Mesothelial cell of epicardium (in vitro differentiated cells): ENCODE results near the gene SHCBP1. TPM values are rescaled to one million over a fixed set of nuclear protein-coding genes. Genes with fewer than 3 reads are reported as not detected.
"Not testable (repeated sequence)": the region's sequence is repeated elsewhere in the genome, so short reads cannot be mapped to it uniquely, and the experiment has no call there.

Experiments used
- DNase-seq, 2 experiments: peaks; one replicate each; pipeline ENCODE4 v3.0.0; 2021; ENCODE audit warnings: low spot score in 2 of 2; ENCODE audit not compliant: unreplicated experiment in 2 of 2
- H3K27ac Mint-ChIP-seq: 2 replicates; pipeline ENCODE4 v1.8.0; 2021; ENCODE audit warnings: mixed read lengths
- H3K27me3 Mint-ChIP-seq: 2 replicates; pipeline ENCODE4 v1.8.0; 2021; ENCODE audit warnings: low read depth, mixed read lengths
- H3K36me3 Mint-ChIP-seq: 2 replicates; pipeline ENCODE4 v1.8.0; 2021; ENCODE audit warnings: mixed read lengths
- H3K4me1 Mint-ChIP-seq: 2 replicates; pipeline ENCODE4 v1.8.0; 2021; ENCODE audit warnings: mixed read lengths
- H3K4me3 Mint-ChIP-seq: 2 replicates; pipeline ENCODE4 v1.8.0; 2021; ENCODE audit warnings: mild to moderate bottlenecking, moderate library complexity, mixed read lengths
- H3K9me3 Mint-ChIP-seq: 2 replicates; pipeline ENCODE4 v1.8.0; 2021; ENCODE audit warnings: mixed read lengths
- total RNA-seq: library from RNA; stranded (reverse); gene quantifications from 3 replicates; pipeline ENCODE4 v1.2.1, GENCODE V29; 2021
- TF ChIP-seq, protein P1 (sequence below): fragments of 200-600 bp; sonication (generic); IDR thresholded peaks from one replicate; pipeline ENCODE4 v1.5.0; 2021; ENCODE audit warnings: antibody characterized with exemption; ENCODE audit not compliant: unreplicated experiment

The SHCBP1 gene
- total RNA-seq, 1 donor from 2014 or later = 5.1 TPM

DNA sequence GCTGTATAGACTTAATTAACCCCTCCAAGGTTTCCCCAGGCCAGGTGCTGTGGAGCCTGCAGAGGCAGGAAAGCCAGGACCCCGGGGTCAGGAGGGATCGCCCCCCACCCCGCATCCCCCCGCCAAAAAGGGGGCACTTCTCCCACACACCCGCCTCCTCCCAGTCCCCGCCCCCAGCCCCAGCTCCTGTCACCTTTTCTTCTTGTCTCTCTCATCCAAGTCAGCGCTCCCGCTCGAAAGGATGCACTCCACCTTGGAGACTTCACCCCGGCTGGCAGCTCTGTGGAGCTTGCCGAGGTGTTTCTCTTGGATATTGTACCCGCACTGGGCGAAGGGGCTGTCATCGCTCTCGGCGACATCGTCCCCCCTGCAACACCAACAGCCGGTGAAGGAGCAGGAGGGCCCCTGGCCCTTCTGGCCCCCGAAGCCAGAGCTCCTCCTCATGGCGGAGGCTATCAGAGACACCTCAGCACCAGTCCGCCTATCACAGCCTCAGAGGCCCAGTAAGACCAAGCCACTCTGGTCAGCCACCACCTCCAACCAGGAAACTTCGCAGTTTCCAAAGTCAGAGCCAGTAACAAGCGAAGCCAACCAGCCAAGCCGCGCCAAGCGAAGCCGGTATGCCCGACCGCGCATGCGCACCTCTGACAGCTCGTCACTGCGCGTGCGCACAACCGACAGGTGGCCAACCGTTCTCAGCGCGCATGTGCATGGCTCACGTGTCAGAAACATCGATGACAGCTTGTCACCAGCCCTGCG is 52.5 kb downstream of the SHCBP1 start:
- H3K4me3 Mint-ChIP-seq = no peak overlapping the region
- peaks cover 13% of the 10 kb centered on the region for H3K9me3 Mint-ChIP-seq
- H3K4me1 Mint-ChIP-seq = peaks cover 2% of the 10 kb centered on the region
- TF ChIP-seq, protein P1, sequence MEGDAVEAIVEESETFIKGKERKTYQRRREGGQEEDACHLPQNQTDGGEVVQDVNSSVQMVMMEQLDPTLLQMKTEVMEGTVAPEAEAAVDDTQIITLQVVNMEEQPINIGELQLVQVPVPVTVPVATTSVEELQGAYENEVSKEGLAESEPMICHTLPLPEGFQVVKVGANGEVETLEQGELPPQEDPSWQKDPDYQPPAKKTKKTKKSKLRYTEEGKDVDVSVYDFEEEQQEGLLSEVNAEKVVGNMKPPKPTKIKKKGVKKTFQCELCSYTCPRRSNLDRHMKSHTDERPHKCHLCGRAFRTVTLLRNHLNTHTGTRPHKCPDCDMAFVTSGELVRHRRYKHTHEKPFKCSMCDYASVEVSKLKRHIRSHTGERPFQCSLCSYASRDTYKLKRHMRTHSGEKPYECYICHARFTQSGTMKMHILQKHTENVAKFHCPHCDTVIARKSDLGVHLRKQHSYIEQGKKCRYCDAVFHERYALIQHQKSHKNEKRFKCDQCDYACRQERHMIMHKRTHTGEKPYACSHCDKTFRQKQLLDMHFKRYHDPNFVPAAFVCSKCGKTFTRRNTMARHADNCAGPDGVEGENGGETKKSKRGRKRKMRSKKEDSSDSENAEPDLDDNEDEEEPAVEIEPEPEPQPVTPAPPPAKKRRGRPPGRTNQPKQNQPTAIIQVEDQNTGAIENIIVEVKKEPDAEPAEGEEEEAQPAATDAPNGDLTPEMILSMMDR = no peak
- H3K27me3 Mint-ChIP-seq = peaks cover 3% of the 10 kb centered on the region
- H3K36me3 Mint-ChIP-seq = no peaks in the 10 kb centered on the region
- DNase-seq = no peak
- H3K27ac Mint-ChIP-seq = no peak overlapping the region

DNA sequence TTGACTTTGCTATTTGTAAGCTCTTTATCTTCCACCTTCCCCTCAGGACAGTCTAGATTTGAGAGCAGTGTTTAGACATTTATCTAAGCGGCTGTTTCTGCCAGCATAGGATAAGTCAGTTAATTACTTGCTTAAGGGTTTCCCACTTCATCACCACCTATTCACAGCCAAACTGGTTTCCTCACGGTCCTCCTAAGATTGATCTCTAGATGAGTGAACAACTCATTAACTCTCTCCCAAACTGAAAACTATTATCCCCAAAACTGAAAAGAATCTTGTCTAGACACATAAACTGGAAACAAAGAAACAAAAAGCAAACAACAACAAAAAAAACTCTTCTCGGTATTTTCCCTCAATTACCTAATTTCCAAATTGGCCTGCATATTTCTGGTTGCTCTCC is 58.2 kb downstream of the SHCBP1 start:
- no peak overlapping the region for H3K27ac Mint-ChIP-seq
- H3K9me3 Mint-ChIP-seq = no peaks in the 10 kb centered on the region
- no peaks in the 10 kb centered on the region for H3K4me1 Mint-ChIP-seq
- no peak overlapping the region for H3K4me3 Mint-ChIP-seq
- DNase-seq = no peak
- peaks cover 7% of the 10 kb centered on the region for H3K27me3 Mint-ChIP-seq
- no peaks in the 10 kb centered on the region for H3K36me3 Mint-ChIP-seq
- TF ChIP-seq, protein P1 = no peak

DNA sequence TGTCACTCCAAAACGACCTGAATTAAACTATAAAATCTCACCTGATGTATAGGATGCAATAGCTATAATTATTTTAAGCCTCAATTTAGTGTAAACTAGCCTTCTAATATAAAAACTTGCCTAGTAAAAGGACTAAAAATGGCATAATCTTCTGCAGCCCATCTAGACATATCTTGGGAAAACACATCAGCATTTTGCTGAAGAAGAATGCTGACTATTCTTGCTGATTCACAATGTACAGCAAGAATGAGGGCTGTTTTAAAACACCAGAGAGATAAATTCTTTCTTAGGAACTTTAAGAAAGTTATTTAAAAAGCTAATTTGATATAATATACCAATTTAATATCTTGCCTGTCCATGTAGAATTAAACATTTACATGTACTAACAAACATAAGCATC is 63.2 kb downstream of the SHCBP1 start:
- Mint-ChIP-seq H3K9me3 (no peaks in the 10 kb centered on the region), H3K36me3 (no peaks in the 10 kb centered on the region), H3K4me3 (no peak overlapping the region), H3K27ac (no peak overlapping the region), H3K27me3 (peaks cover 15% of the 10 kb centered on the region), H3K4me1 (no peaks in the 10 kb centered on the region)
- TF ChIP-seq, protein P1 = no peak
- no peak for DNase-seq

DNA sequence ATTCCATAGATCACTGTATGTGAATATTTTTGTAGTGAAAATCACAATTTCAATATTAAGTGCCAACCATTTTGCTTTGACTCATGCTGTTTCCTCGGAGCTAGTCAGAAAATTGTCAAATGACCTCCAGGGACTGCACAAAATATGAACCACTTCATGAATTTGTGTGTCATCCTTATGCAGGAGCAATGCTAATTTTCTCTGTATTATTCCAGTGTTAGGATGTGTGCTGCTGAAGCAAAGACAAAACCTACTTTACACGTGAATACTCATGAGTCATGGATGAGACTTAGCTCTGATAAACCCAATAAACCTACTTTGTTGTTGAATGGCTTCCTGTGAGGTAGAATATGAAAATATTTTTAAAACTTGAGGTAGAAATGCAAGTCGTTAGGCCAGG is 65.2 kb downstream of the SHCBP1 start:
- no peak overlapping the region for H3K27ac Mint-ChIP-seq
- no peaks in the 10 kb centered on the region for H3K4me1 Mint-ChIP-seq
- no peak for DNase-seq
- TF ChIP-seq, protein P1 = no peak
- no peaks in the 10 kb centered on the region for H3K36me3 Mint-ChIP-seq
- H3K9me3 Mint-ChIP-seq = no peaks in the 10 kb centered on the region
- H3K27me3 Mint-ChIP-seq = peaks cover 11% of the 10 kb centered on the region
- H3K4me3 Mint-ChIP-seq = no peak overlapping the region

DNA sequence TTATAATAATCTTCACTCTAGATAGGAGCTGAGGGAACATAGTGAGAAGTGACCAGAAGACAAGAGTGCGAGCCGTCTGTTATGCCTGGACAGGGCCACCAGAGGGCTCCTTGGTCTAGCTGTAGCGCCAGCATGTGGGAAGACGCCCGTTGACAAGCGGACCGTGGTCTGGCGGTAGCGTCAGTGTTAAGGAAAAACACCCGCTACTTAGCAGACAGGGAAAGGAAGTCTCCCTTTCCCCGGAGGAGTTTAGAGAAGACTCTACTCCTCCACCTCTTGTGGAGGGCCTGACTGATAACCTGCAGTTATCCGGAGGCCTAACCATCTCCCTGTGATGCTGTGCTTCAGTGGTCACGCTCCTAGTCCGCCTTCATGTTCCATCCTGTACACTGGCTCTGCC is 66.7 kb downstream of the SHCBP1 start:
- TF ChIP-seq, protein P1 = peak; percentile 64
- H3K9me3 Mint-ChIP-seq, H3K36me3 Mint-ChIP-seq, H3K4me1 Mint-ChIP-seq, H3K4me3 Mint-ChIP-seq, H3K27ac Mint-ChIP-seq: not testable (repeated sequence)
- peak in 1 of 2 experiments; percentile 65 for DNase-seq
- H3K27me3 Mint-ChIP-seq = peaks cover 11% of the 10 kb centered on the region
